OCI-LY1 (cell line): ENCODE measurements around the gene TXNRD1.

Experiments
- H2AFZ ChIP-seq: fragments of 200-600 bp; sonication (generic), shearing (Covaris generic); 2 replicates; pipeline ENCODE4 v1.6.0; 2014; ENCODE audit warnings: antibody characterized with exemption, mild to moderate bottlenecking, low read length
- H3F3A ChIP-seq: fragments of 200-600 bp; sonication (generic), shearing (Covaris generic); 2 replicates; pipeline ENCODE4 v1.6.0; 2014; ENCODE audit warnings: mild to moderate bottlenecking, antibody characterized with exemption, low read length, moderate library complexity; ENCODE audit not compliant: insufficient read depth
- H3K27ac ChIP-seq: fragments of 200-600 bp; sonication (generic); 2 replicates; pipeline ENCODE4 v1.5.1; 2014; ENCODE audit warnings: low read length, mixed run types, mild to moderate bottlenecking, low read depth; ENCODE audit not compliant: poor library complexity, severe bottlenecking
- H3K27me3 ChIP-seq: fragments of 200-600 bp; sonication (generic); 2 replicates; pipeline ENCODE4 v1.6.0; 2014; ENCODE audit warnings: antibody characterized with exemption, mild to moderate bottlenecking, low read length, moderate library complexity; ENCODE audit not compliant: insufficient read depth
- H3K36me3 ChIP-seq: fragments of 200-600 bp; sonication (generic); 2 replicates; pipeline ENCODE4 v1.6.1; 2014; ENCODE audit warnings: mild to moderate bottlenecking, antibody characterized with exemption, low read length, moderate library complexity, mixed read lengths; ENCODE audit not compliant: insufficient read depth
- H3K4me1 ChIP-seq: fragments of 200-600 bp; sonication (generic); 2 replicates; pipeline ENCODE4 v1.5.1; 2014; ENCODE audit warnings: mild to moderate bottlenecking, low read length, moderate library complexity; ENCODE audit not compliant: insufficient read depth, severe bottlenecking
- H3K4me2 ChIP-seq: fragments of 200-600 bp; sonication (generic), shearing (Covaris generic); 2 replicates; pipeline ENCODE4 v1.6.1; 2014; ENCODE audit warnings: low read length
- H3K4me3 ChIP-seq: fragments of 200-600 bp; sonication (generic); 2 replicates; pipeline ENCODE4 v1.5.1; 2014; ENCODE audit warnings: low read length, low read depth, mild to moderate bottlenecking, mixed read lengths; ENCODE audit not compliant: poor library complexity, severe bottlenecking
- H3K79me2 ChIP-seq: fragments of 200-600 bp; shearing (Covaris generic); 2 replicates; pipeline ENCODE4 v1.6.1; 2016; ENCODE audit warnings: mixed run types, low read length, mixed read lengths; ENCODE audit not compliant: insufficient read depth
- H3K9ac ChIP-seq: fragments of 200-600 bp; sonication (generic), shearing (Covaris generic); 2 replicates; pipeline ENCODE4 v1.6.1; 2014; ENCODE audit warnings: mild to moderate bottlenecking, low read length, mixed read lengths
- H3K9me2 ChIP-seq: fragments of 200-600 bp; sonication (generic), shearing (Covaris generic); 2 replicates; pipeline ENCODE4 v1.6.1; 2014; ENCODE audit warnings: low read depth, mild to moderate bottlenecking, low read length, mixed read lengths
- H3K9me3 ChIP-seq: fragments of 200-600 bp; shearing (Covaris generic); 2 replicates; pipeline ENCODE4 v1.6.1; 2014; ENCODE audit warnings: low read length, mixed read lengths
- H4K20me1 ChIP-seq: fragments of 200-600 bp; sonication (generic), shearing (Covaris generic); 2 replicates; pipeline ENCODE4 v1.6.0; 2016; ENCODE audit warnings: mild to moderate bottlenecking, low read length; ENCODE audit not compliant: insufficient read depth
- EZH2 ChIP-seq: fragments of 200-600 bp; sonication (generic), shearing (Covaris generic); IDR thresholded peaks from 2 replicates; pipeline ENCODE4 v1.8.0; 2017; ENCODE audit warnings: borderline replicate concordance, mixed run types, mild to moderate bottlenecking, antibody characterized with exemption, low read length, moderate library complexity, mixed read lengths
- TF ChIP-seq, protein P1 (sequence below): fragments of 200-600 bp; sonication (generic), shearing (Covaris generic); IDR thresholded peaks from 2 replicates; pipeline ENCODE4 v1.5.1; 2017; ENCODE audit warnings: mild to moderate bottlenecking, antibody characterized with exemption, low read length, moderate library complexity, mixed read lengths

The TXNRD1 gene

GRCh38 chr12:104376650-104377513 lies 161.3 kb downstream of the TXNRD1 start:
- no peak overlapping the region for H3K4me3 ChIP-seq
- no peak overlapping the region for H2AFZ ChIP-seq
- no peaks in the 10 kb centered on the region for H3K36me3 ChIP-seq
- H3K4me2 ChIP-seq, result no peak overlapping the region
- no peaks in the 10 kb centered on the region for H4K20me1 ChIP-seq
- H3K9ac ChIP-seq, result no peak overlapping the region
- no peak overlapping the region for H3K27ac ChIP-seq
- TF ChIP-seq EZH2, result no peak
- TF ChIP-seq, protein P1, sequence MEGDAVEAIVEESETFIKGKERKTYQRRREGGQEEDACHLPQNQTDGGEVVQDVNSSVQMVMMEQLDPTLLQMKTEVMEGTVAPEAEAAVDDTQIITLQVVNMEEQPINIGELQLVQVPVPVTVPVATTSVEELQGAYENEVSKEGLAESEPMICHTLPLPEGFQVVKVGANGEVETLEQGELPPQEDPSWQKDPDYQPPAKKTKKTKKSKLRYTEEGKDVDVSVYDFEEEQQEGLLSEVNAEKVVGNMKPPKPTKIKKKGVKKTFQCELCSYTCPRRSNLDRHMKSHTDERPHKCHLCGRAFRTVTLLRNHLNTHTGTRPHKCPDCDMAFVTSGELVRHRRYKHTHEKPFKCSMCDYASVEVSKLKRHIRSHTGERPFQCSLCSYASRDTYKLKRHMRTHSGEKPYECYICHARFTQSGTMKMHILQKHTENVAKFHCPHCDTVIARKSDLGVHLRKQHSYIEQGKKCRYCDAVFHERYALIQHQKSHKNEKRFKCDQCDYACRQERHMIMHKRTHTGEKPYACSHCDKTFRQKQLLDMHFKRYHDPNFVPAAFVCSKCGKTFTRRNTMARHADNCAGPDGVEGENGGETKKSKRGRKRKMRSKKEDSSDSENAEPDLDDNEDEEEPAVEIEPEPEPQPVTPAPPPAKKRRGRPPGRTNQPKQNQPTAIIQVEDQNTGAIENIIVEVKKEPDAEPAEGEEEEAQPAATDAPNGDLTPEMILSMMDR, result no peak
- peaks cover 8% of the 10 kb centered on the region for H3K4me1 ChIP-seq
- no peaks in the 10 kb centered on the region for H3K79me2 ChIP-seq
- H3K9me3 ChIP-seq, result no peaks in the 10 kb centered on the region
- H3K27me3 ChIP-seq, result no peaks in the 10 kb centered on the region
- no peaks in the 10 kb centered on the region for H3K9me2 ChIP-seq
- no peaks in the 10 kb centered on the region for H3F3A ChIP-seq

GRCh38 chr12:104377514-104377812 lies 161.9 kb downstream of the TXNRD1 start:
- Histone ChIP-seq H3K27me3 (no peaks in the 10 kb centered on the region), H3K4me2 (no peak overlapping the region), H3K36me3 (no peaks in the 10 kb centered on the region), H3F3A (no peaks in the 10 kb centered on the region), H4K20me1 (no peaks in the 10 kb centered on the region), H3K4me3 (no peak overlapping the region), H3K27ac (no peak overlapping the region), H3K9me2 (no peaks in the 10 kb centered on the region), H3K79me2 (no peaks in the 10 kb centered on the region), H3K4me1 (peaks cover 8% of the 10 kb centered on the region), H3K9ac (no peak overlapping the region), H2AFZ (no peak overlapping the region), H3K9me3 (no peaks in the 10 kb centered on the region)
- no peak for TF ChIP-seq EZH2
- TF ChIP-seq, protein P1, result no peak

GRCh38 chr12:104378427-104378826 lies 162.8 kb downstream of the TXNRD1 start:
- H4K20me1 ChIP-seq, result no peaks in the 10 kb centered on the region
- H3K4me3 ChIP-seq, result no peak overlapping the region
- H3K9me2 ChIP-seq, result no peaks in the 10 kb centered on the region
- H3K36me3 ChIP-seq, result no peaks in the 10 kb centered on the region
- no peaks in the 10 kb centered on the region for H3F3A ChIP-seq
- no peak overlapping the region for H3K27ac ChIP-seq
- no peaks in the 10 kb centered on the region for H3K79me2 ChIP-seq
- no peak overlapping the region for H3K9ac ChIP-seq
- no peak overlapping the region for H2AFZ ChIP-seq
- H3K27me3 ChIP-seq, result no peaks in the 10 kb centered on the region
- no peak overlapping the region for H3K4me2 ChIP-seq
- peaks cover 8% of the 10 kb centered on the region for H3K4me1 ChIP-seq
- TF ChIP-seq EZH2, result no peak
- TF ChIP-seq, protein P1, result no peak
- H3K9me3 ChIP-seq, result no peaks in the 10 kb centered on the region
